ENCODE results near the gene KRTAP1-5. TPM values are rescaled to one million over a fixed set of nuclear protein-coding genes. Genes with fewer than 3 reads are reported as not detected.

The KRTAP1-5 gene, protein sequence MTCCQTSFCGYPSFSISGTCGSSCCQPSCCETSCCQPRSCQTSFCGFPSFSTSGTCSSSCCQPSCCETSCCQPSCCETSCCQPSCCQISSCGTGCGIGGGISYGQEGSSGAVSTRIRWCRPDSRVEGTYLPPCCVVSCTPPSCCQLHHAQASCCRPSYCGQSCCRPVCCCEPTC
- total RNA-seq: not detected

DNA sequence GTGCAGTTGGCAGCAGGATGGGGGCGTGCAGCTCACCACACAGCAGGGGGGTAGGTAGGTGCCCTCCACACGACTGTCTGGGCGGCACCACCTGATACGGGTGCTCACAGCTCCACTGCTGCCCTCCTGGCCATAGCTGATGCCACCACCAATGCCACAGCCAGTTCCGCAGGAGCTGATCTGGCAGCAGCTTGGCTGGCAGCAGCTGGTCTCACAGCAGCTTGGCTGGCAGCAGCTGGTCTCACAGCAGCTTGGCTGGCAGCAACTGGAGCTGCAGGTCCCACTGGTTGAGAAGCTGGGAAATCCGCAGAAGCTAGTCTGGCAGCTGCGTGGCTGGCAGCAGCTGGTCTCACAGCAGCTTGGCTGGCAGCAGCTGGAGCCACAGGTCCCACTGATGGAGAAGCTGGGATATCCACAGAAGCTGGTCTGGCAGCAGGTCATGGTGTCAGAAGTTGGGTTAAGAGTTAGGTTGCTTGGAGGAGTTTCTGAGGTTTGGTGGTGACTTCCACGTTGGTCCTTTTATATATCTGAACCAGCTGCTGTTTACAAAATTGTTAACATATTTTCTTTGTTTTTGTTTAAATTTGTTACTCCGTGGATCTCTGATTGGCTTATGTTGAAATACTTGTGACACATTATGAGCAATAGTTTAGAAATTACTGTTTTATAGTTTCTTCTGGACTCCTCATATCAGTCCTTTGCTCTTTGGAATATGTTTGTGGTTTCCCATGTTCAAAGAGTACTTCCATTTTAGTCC is at the start of gene KRTAP1-5:
Gene KRTAP1-5 (minus strand): TSS at position 494 of the 757 bp plus-strand sequence. CDS start 53 bp downstream, at position 441.
- H3K4me3 ChIP-seq: no peak within 1 kb of the TSS
- no peaks in the 10 kb centered on the region for H3K27me3 ChIP-seq
- TF ChIP-seq, protein P1, sequence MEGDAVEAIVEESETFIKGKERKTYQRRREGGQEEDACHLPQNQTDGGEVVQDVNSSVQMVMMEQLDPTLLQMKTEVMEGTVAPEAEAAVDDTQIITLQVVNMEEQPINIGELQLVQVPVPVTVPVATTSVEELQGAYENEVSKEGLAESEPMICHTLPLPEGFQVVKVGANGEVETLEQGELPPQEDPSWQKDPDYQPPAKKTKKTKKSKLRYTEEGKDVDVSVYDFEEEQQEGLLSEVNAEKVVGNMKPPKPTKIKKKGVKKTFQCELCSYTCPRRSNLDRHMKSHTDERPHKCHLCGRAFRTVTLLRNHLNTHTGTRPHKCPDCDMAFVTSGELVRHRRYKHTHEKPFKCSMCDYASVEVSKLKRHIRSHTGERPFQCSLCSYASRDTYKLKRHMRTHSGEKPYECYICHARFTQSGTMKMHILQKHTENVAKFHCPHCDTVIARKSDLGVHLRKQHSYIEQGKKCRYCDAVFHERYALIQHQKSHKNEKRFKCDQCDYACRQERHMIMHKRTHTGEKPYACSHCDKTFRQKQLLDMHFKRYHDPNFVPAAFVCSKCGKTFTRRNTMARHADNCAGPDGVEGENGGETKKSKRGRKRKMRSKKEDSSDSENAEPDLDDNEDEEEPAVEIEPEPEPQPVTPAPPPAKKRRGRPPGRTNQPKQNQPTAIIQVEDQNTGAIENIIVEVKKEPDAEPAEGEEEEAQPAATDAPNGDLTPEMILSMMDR (IDR thresholded peaks at IDR 0.05): no peak
- no peak for TF ChIP-seq POLR2A (IDR thresholded peaks at IDR 0.05)
- no peaks in the 10 kb centered on the region for H3K9me3 ChIP-seq
- no peaks in the 10 kb centered on the region for H3K36me3 ChIP-seq
- no peaks in the 10 kb centered on the region for H3K4me1 ChIP-seq
- DNase-seq: no peak
- H3K27ac ChIP-seq: no peak within 1 kb of the TSS

DNA sequence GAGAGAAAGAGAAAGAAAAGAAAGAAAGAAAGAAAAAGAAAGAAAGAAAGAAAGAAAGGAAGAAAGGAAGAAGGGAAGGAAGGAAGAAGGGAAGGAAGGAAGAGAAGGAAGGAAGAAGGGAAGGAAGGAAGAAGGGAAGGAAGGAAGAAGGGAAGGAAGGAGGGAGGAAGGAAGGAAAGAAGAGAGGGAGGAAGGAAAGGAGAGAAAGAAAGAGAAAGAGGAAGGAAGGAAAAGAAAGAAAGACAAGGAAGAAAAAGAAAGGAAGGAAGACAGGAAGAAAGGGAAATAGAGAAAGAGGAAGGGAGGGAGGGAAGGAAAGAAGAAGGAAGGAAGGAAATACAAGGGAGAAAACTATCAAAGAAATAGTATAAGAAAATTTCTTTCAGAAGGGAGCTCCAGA is 49.8 kb upstream of the KRTAP1-5 start:
- no peak for TF ChIP-seq POLR2A (IDR thresholded peaks at IDR 0.05)
- TF ChIP-seq, protein P1 (IDR thresholded peaks at IDR 0.05): no peak
- H3K27me3 ChIP-seq: no peaks in the 10 kb centered on the region
- H3K4me1 ChIP-seq: no peaks in the 10 kb centered on the region
- no peak overlapping the region for H3K27ac ChIP-seq
- H3K36me3 ChIP-seq: no peaks in the 10 kb centered on the region
- DNase-seq: no peak
- no peak overlapping the region for H3K4me3 ChIP-seq
- H3K9me3 ChIP-seq: no peaks in the 10 kb centered on the region

DNA sequence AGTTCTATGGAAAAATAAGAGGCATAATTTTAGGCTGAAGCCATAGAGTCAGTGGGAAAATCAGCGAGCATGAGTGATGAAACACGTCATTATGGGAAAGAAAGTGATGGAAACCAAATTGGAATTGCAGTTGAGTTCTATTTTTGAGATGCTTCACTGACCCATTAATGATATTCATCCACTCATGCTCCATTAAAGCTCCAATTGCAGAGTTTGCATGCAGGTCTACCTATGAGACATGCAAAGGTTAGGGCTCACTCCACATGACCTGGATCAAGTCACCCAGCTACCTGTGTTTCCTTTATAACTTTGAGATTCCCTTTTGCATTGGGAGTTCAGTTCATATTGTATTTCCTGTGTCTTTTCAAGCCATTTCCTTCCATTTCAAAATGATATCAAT is 46.7 kb upstream of the KRTAP1-5 start:
- Histone ChIP-seq H3K27ac (no peak overlapping the region), H3K4me3 (no peak overlapping the region), H3K36me3 (no peaks in the 10 kb centered on the region), H3K27me3 (no peaks in the 10 kb centered on the region), H3K9me3 (no peaks in the 10 kb centered on the region), H3K4me1 (no peaks in the 10 kb centered on the region)
- no peak for TF ChIP-seq POLR2A (IDR thresholded peaks at IDR 0.05)
- TF ChIP-seq, protein P1 (IDR thresholded peaks at IDR 0.05): no peak
- DNase-seq: no peak

DNA sequence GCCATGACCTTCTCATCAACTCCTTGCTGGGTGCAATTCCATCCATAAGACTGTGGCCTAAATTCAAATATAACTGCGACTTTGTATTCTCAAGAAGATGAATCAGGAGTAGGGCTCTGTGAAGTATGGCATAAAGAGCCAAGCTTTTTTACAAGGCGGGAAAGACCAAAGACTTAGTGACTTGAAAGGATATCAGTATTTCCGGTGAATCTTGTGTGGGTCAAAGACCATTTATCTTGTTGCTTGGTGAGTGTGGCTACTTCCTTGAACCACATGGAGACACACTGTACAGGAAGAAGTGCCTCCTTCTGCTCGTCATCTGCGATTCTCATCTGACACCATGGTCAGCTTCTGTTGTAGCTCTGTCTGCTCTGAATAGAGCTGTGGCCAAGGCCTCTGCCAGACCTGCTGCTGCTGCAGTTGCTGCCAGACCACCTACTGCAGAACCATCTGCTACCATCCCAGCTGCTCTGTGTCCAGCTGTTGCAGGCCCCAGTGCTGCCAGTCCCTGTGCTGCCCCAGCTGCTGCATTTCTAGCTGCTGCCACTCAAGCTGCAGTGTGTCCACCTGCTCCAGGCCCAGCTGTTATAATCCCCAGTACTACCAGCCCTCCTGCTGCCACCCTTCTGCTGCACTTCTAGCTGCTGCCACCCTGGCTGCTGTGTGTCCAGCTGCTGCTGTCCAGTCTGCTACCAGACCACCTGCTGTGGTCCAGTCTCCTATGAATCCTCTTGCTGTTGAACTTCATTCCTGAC is 44.8 kb upstream of the KRTAP1-5 start:
- Histone ChIP-seq H3K27ac (no peak overlapping the region), H3K27me3 (no peaks in the 10 kb centered on the region)

DNA sequence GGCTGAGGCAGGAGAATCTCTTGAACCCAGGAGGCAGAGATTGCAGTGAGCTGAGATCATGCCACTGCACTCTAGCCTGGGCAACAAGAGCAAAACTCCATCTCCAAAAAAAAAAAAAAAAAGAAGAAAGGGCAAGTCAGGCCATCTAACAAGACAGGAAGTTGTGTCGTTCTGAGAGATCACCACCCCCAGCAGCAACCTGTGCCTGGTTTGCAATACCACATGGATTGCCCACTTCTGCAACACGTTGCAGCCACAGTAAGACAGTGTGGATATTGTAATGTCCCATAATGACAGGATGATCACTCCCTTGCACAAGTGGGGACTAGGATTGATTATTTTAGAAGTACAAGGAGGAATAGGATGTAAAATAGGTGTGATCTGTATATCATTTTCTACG is 42.0 kb upstream of the KRTAP1-5 start:
- no peak for DNase-seq

More for the DNA sequence above, 44.8 kb upstream of the KRTAP1-5 start:
- H3K36me3 ChIP-seq: no peaks in the 10 kb centered on the region
- no peak for TF ChIP-seq POLR2A (IDR thresholded peaks at IDR 0.05)
- TF ChIP-seq, protein P1 (IDR thresholded peaks at IDR 0.05): no peak
- no peak for DNase-seq
- no peaks in the 10 kb centered on the region for H3K9me3 ChIP-seq
- no peak overlapping the region for H3K4me3 ChIP-seq
- H3K4me1 ChIP-seq: no peaks in the 10 kb centered on the region

More for the DNA sequence above, 42.0 kb upstream of the KRTAP1-5 start:
- no peaks in the 10 kb centered on the region for H3K27me3 ChIP-seq
- no peak for TF ChIP-seq POLR2A (IDR thresholded peaks at IDR 0.05)
- TF ChIP-seq, protein P1 (IDR thresholded peaks at IDR 0.05): no peak
- H3K36me3 ChIP-seq: no peaks in the 10 kb centered on the region
- H3K4me1 ChIP-seq: no peaks in the 10 kb centered on the region
- H3K9me3 ChIP-seq: no peaks in the 10 kb centered on the region
- H3K4me3 ChIP-seq: no peak overlapping the region
- H3K27ac ChIP-seq: no peak overlapping the region

Data from Peyer's patch (tissue), 4 donors.